IPS-NIHi11 (cell line): ENCODE measurements around the gene MPP7.

Source experiments
- DNase-seq: peaks from one replicate; pipeline ENCODE4 v3.0.0; 2012; ENCODE audit warnings: mixed read lengths, low spot score

MPP7 gene

DNA sequence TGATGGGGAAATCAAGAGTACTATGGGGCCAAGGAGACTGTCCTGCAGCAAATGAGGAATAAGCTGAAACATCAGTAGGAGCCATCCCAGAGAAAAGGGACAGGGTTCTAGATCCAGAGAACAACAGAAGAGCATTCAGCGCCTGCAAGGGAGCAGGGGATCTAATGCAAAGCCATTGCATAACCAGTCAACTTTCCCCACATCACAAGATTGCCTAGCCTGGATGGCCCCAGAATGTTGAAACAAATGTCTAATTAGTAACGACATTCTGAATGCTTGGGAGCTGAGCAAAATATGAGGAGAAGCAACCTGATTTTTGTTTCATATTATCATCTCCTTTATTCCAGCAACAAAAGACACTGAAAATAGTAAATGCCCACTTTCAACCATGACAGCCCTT is 2.7 kb upstream of the MPP7 start:
- no peak for DNase-seq

DNA sequence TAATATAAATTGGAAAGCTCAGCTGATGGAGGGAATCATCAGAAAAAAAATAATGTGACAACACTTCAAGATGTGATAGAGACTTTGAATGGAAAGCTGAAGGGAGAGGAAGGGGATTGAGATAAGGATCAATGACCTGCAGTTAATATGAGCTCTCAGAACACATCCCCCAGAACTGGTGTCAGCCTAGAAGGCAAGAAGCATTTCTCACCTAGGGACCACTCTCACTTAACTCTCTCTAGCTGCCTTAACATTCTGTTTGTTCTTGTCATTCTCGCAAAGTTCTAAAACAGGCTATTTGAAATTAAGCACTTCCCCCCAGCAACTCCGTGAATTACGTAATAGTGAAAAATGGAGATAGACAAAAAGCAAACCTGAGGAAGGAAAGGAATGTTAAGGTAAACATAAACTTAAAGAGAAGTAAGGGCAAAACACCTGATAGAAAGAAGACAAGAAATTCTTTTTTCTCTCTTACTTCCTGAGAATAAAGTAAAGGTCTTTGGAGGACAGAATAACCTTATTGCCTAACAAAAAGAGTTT is 1.2 kb upstream of the MPP7 start:
- no peak for DNase-seq

DNA sequence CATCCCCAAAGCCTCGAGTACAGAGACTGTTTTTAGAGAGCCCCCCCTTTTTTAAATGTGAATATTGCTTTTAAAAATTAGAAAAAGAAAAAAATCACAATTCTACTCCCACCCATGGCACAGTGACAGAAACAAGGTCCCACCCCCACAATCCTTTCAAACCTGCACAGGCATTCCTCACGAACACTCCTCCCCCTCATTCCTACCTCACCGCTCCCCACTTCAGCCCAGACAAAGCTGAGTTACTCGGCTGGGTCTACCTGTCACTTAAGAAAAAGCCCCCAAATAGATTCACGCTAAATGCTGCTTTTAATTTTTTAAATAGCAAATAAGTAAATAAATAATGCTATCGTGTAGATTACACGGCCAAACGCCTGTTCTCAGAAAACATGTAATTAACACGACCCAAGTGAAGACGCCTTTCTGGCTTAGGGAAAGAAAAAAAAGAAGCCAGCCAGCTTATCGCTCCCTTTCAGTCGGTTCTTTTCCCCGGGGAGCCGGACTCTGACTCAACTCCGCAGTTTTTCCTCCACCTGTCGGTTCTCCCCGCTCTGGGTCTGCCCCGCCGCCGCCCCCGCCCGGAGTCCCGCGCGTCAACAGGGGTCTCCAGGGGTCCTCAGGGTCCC is 739 bp downstream of the MPP7 start:
- DNase-seq = peak; percentile 29

DNA sequence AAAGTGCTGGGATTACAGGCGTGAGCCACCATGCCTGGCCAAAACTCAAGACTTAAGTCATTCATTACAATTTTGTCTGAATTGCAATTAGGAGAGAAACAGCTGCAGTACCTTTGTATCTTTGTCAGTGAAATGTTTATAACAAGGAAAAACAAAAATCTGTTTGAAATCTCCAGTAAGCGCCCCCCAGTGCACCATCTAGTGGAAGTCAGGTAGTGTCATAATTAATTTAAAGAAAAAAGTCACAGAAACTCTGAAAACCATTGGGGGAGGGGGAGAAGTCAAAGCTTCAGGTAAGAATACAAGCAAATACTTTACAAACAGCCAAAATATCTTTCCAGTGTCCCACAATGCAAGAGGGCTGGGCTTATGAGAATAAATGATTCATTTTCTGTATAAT is 2.8 kb downstream of the MPP7 start:
- DNase-seq = no peak

DNA sequence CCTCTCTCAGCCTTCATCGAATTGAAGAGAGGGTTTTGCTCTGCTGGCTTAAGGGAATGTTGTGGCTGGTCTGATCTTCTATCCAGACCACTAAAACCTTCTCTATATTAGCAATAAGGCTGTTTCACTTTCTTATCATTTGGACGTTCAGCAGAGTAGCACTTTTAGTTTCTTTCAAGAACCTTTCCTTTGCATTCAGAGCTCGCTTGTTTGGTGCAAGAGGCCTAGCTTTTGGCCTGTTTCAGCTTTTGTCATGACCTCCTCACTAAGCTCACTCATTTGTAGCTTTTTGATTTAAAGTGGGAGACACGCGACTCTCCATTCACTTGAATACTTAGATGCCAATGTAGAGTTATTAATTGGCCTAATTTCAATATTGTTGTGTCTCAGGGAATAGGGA is 3.9 kb downstream of the MPP7 start:
- DNase-seq = no peak

DNA sequence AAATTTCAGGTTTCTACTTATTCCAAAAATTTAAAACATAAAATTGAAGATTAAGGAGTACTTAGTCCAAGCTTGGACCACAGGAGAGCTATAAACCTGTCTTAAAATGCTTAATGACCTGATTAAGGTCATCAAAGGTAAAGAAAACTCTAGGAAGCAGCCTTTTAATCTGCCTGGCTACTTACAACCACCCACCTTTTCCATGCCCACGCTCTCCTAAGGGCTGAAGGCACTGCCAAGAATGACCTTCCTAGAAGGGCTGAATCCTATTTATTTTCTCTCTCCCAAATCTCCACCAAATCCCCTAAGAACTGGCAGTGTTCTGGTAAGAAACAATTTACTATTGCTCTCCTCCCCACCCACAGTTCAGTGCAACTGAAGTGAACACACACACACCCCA is 6.8 kb downstream of the MPP7 start:
- DNase-seq = no peak

DNA sequence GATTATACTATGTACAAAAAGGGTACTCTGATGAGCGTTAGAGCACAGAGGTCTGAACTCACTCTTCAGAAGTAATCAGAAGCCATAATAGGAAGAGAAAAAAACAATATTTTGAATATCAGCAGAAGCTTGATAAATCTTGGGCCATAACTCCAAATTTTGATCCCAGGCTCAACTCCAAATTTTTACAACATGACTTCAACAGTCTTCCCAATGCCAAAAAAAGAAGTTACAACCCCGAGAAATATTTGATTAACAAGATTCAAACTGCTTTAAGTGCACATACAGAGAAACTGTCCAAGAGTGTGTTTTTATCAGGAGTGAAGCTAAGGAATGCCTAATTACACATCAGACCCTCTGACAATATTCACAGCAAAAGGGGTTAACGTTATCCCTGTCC is 7.5 kb downstream of the MPP7 start:
- no peak for DNase-seq

DNA sequence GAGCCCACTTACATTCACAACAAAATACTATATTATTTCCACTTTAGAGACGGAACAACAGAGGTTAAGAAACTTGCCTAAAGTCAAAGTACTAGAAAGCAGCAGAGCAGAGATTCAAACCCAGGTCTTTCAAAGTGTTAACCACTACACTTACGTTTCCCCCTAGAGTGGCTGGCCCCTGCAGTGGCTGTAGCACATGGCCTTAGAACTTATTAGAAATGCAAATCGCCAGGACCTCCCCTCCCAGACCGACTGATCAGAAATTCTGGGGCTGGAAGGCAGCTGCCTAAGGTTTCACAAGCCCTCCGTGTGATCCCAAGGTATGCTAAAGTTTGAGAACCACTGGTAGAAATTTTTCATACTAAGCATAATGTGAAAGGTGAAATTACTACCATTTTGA is 8.1 kb downstream of the MPP7 start:
- no peak for DNase-seq

DNA sequence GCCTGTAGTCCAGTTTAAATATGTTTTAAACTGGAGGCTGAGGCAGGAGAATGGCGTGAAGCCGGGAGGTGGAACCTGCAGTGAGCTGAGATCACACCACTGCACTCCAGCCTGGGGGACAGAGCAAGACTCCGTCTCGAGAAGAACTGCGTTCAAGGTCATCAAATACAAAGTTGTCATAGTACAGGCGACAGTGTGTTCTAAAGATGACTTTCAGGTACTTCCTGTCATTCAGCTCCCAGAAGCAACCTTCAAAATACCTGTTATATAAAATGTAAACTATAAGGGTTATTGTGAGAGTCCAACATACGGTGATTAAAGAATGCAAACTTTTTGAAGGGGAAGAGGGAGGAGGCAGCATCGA is 8.7 kb downstream of the MPP7 start:
- no peak for DNase-seq

DNA sequence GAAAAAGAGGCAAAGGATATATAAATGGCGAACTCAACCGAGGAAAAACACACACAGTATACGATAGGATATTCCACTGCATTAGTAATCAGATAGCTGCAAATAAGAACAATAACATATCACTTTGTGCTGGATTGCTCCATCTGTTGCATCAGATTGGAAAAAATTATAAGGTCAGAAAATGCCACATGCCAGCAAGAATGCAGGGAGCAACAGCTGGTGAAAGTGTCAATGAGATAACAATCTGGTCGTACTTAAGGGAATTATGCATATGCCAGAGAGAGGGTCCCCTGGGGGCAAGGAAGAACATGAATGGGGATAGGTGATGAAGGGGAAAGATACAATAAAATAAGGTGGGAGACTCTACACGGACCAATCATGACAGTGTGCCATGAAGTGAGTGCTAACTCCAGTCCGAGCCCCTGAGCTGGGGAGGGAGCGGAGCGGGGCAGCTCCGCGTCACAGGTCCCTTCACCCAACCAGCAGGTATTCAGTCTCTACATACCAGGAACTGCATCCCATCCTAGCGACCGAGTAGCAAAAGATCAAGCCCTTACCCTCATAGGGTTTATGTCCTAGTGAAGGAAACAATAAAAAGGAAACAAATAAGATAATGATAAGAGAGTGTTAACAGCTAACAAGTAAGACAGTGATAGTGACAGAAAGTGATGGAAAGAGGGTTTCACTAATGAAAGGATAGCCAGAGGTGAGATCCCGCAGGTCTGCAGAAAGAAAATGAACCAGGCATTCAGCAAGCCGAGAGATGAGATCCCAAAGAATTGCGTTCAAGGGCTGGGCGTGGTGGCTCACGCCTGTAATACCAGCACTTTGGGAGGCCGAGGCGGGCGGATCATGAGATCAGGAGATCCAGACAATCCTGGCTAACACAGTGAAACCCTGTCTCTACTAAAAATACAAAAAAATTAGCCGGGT is 9.4 kb downstream of the MPP7 start:
- no peak for DNase-seq

DNA sequence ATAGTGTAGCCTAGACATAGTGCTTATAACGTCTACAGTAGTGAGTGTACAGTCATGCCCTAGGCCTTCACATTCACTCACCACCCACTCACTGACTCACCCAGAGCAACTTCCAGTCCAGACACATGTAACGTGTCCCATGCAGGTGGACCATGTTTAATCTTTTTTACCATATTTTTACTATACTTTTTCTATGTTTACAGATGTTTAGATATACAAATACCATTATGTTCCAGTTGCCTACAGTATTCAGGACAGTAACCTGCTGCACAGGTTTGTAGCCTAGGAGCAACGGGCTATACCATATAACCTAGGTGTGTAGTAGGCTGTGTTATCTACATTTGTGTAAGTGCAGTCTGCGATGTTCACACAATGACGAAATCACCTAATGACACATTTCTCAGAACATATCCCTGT is 11.0 kb downstream of the MPP7 start:
- DNase-seq = no peak

DNA sequence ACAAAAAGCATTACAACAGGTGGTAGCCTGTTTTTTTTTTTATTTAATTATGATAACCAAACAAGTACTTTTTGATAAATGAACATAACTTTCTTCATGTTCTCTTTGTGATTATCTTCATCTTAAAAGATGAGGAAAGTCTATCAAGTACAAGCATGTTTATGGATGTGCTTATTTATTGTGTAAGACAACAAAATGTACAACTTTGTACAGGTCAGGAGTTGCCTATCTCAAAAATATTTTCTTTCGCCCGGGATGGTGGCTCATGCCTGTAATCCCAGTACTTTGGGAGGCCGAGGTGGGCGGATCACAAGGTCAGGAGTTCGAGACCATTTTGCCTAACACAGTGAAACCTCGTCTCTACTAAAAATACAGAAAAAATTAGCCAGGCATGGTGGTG is 17.0 kb downstream of the MPP7 start:
- DNase-seq = no peak

DNA sequence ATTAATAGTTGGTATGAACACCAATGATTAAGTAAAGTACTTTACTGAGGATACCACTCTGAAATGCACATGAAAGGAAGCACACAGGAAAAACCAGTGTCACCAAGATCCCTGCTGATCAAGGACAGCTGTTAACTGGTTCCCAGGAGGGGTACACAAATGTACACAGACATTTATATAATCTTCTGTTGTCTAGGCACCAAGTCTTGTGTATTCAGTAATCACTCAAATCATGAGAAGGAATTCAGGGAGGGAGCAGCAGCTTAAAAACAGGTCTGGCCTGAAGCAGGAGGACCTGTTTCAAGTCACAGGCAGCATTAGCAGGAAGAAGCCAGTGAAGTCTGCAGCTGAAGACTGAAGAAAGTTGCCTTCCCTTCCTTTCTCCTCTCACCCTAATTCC is 18.7 kb downstream of the MPP7 start:
- no peak for DNase-seq

DNA sequence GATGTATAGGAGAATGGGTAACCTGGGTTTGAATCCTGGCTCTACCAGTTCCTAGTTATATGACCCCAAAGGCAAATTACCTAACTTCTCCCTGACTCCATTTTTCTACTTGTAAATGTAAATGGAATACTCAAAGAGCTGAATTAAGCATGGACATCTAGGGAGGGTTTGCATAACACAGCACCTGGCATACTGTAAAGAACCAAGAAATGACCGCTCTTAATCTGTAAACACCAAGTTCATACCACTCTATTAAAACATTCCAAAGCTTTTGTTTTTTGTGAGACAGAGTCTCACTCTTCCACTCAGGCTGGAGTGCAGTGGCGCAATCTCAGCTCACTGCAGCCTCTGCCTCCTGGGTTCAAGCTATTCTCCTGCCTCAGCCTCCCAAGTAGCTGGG is 19.6 kb downstream of the MPP7 start:
- no peak for DNase-seq

DNA sequence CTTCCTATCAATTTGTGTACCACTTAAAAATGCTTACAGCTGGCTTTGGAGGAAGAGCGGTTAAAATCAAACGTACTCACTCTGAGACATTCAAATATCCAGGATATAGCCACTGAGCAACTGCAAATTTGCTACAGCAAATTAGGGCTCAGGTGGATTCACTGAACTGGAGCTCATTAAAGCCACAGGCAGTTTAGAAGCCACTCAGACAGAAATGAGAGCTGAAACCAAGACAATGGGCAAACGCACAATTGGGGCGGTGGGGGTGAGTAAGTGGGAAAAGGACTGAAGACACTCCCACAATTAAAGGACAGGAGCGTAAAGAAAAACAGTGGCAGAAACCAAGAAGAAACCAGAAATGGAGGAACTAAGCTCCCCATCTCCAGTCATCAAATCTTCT is 20.5 kb downstream of the MPP7 start:
- no peak for DNase-seq

DNA sequence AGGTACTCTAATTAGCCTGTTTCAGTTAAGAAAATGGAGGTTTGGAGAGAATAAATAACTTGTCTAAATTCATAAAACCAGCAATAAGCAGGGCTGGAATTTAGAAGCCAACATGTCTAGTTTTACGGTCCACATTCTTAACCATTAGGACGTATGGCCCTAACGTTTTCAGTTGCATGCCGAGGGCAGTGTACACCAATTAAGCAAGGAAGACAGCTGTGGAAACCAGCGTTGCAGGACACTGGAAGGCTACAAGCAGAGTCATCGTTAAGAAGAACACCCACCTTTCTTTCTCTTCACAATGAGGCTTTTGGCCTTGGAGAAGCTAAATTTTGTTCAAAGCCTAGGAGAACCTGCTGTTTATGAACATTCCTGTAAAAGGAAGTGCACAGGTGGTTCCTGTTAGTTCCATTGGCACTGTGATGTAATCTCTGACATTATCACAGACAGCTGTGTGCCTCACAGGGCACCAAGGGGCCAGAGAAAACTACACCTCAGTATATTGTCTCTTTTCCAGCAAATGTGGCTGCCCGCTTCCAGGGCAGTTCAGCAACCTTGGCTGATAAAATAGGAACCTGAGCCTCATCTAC is 21.0 kb downstream of the MPP7 start:
- no peak for DNase-seq

DNA sequence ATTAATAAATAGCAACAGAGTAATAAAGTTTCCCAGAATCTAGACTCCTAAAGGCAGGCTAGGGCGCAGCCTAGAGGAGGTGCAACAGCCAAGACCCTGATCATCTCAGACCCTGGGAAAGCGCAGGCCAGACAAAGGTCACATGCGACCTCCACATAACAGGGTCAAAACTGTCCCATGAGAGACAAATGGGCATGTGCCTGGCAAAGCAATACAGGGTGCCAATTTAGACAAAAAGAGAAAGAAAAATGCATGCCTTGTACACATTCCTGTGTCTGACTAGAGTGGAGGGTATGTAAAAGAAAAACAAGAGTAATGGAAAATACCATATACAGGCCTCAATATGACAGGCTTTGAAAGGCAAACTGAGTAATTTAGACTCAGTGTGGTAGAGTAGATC is 22.2 kb downstream of the MPP7 start:
- DNase-seq = no peak

DNA sequence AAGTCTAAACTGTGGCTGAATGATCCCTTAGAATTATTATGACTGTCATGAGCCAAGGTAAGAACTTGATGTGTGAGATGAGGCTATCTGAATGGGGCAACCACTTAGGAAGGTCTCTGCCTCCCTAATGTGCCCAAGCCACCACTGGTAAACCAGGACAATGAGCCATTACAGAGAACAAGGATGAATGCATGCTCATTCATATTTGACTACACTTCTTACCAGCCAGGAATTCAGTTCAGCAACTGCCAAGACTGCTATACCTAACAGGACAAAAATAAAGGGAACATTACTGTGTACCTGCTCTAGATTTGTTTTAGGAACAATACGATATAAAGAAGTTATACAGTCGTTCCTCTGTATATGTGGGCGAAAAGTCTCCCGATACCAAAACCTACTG is 23.0 kb downstream of the MPP7 start:
- no peak for DNase-seq

DNA sequence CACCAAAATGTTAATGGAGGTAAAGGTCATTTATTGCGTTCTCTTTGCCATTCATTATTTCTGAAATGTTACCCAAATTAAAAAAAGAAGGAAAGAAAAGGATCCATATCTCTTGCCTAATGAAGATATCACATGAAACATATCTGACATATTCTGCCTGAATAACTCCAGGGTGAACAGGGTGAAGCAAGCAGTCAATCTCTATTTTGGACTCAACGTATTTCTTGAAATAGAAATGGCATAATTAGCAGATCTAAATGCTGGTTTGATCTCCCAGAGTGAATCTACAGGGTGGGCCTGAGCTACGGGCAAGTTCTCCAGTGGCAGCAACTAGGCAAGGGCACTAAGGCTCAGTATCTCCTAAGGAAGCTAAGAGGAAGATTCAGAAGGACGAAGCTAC is 24.0 kb downstream of the MPP7 start:
- no peak for DNase-seq

DNA sequence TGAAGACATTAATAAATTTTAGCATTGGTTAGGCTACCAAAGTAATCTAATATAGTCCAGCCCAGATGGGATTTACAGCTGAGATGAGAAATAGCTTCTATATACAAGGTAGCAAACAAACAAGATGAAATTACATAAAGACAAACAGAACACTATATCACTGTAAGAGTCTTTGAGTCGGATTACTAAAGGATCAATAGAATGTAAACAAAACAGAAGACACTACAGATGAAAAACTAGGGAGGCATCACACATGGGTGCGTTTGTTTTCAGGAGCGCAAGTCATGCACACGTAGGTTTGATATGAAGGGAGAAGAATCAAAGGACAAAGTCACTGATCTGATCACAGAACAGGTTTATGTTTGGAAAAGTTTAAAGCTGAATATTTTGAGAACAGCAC is 26.5 kb downstream of the MPP7 start:
- no peak for DNase-seq

DNA sequence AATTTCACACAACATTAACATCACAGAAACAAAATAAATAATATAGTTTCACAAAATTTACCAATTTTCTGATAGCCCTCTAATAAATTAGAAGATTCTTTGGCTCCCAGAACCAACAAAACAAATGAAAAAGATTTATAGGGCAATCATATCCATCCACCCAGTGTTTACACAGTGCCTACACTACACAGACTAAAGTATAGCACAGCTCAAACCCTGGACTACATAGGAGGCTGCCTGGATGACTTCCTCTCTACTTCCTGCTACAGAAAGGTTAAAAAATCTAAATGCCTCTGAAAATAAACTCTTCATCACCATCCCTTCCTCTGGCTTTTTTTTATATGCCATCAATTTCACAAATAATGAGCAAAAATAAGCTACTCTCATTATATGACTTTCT is 28.4 kb downstream of the MPP7 start:
- no peak for DNase-seq

DNA sequence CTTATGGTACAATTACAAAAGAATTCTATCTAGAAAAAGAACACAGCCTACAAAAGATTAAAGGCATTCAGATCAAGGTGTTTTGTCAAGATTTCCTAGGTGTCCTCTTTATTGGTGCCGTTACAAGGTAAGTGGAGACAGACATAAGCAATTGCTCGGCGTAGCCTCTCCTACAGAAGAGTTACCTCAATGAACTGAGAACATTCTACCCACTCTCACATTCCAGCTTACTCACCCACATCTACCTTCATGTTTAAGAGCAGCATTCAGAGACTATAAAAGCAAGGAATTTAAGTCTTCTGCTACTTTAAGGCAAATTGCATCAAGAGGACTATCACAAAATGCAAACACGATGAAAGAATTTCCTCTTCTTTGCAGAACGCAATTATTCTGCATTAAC is 29.5 kb downstream of the MPP7 start:
- DNase-seq = no peak

DNA sequence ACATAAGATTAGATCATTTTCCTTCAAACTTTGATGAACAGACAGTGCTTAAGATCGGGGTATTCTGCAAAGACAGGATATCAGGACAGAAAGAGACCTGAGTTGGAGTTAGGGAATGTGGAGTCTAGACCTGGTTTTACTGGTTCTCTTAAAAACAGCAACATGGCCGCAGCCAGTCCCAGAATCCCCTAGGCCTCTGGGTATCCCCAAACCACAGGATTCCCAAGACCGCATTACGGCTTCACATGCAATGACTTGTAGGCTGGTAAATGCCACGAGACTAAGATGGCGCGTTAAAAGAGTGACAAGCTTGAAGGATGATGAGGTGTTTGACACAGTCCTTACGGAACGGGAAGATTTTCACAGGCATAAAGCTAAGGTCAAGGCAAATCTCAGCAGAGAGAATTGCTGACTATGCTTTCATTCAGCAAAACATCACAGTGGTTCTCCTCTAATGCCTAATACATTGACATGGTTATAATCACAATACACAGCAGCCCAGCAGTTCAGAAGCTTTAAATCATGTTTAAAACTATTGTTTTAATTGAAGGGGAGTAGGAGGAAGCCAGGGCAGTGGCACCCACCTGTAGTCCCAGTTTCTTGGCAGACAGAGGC is 32.9 kb downstream of the MPP7 start:
- no peak for DNase-seq
